Measurements from ENCODE around the gene TFCP2L1.

- no peak for TF ChIP-seq POLR2A (IDR thresholded peaks at IDR 0.05; ENCODE audit: low read depth)
- TF ChIP-seq POLR2AphosphoS5 (IDR thresholded peaks at IDR 0.05): no peak
These were observed 111.9 kb downstream of the TFCP2L1 start for GRCh38 chr2:121173112-121173511.

Data from esophagus muscularis mucosa (tissue), 2 donors.